Transverse colon (tissue), 4 donors: ENCODE data around the gene SMPX. TPM values are rescaled to one million over a fixed set of nuclear protein-coding genes. Genes with fewer than 3 reads are reported as not detected.

Experiments used
- DNase-seq: peaks from one replicate; pipeline ENCODE4 v3.0.0-alpha.2; 2019
- H3K27ac ChIP-seq, 4 donors: fragments of 200-600 bp; sonication (generic); 2 replicates each; pipeline ENCODE4 v1.5.1; 2016 to 2018; ENCODE audit warnings: inconsistent platforms in 4 of 4
- H3K27me3 ChIP-seq: fragments of 200-600 bp; sonication (generic); 2 replicates; pipeline ENCODE4 v1.5.1; 2017; ENCODE audit warnings: inconsistent platforms
- H3K36me3 ChIP-seq, 4 donors: fragments of 200-600 bp; sonication (generic); 2 replicates each; pipeline ENCODE4 v1.5.1; 2017 to 2019; ENCODE audit warnings: inconsistent platforms in 4 of 4
- H3K4me1 ChIP-seq, 4 donors: fragments of 200-600 bp; sonication (generic); 2 replicates each; pipeline ENCODE4 v1.5.1; 2017 to 2020; ENCODE audit warnings: inconsistent platforms in 4 of 4
- H3K4me3 ChIP-seq, 4 donors: fragments of 200-600 bp; sonication (generic); 1 replicate in 1 of 4; 2 replicates in 3 of 4; pipeline versions ENCODE4 v1.5.1 to v1.6.1; 2017 to 2019; ENCODE audit warnings: inconsistent platforms in 4 of 4
- H3K9me3 ChIP-seq, 2 donors: fragments of 200-600 bp; sonication (generic); 2 replicates each; pipeline ENCODE4 v1.5.1; 2017 to 2019; ENCODE audit warnings: inconsistent platforms in 2 of 2
- EP300 ChIP-seq: sonication (generic); formaldehyde crosslinking; IDR thresholded peaks from one replicate; pipeline ENCODE4 v1.6.1; 2017; ENCODE audit warnings: antibody characterized with exemption, low read depth
- POLR2A ChIP-seq: fragments of 450-650 bp; IDR thresholded peaks from one replicate; pipeline ENCODE4 v1.6.1; 2016; ENCODE audit warnings: antibody characterized with exemption, mild to moderate bottlenecking, moderate library complexity
- POLR2AphosphoS5 ChIP-seq, 3 donors: sonication (generic); formaldehyde crosslinking; IDR thresholded peaks; one replicate each; pipeline ENCODE4 v1.6.1; 2016; ENCODE audit warnings: antibody characterized with exemption in 3 of 3
- WGBS, 2 donors: methylation state at CpG; one replicate each; pipeline ENCODE4 v1.1.5; 2018; ENCODE audit warnings: low coverage in 1 of 2; 5-methylcytosine and 5-hydroxymethylcytosine counted together
- in situ Hi-C, 4 donors: fragments of 200-750 bp; cut with MboI; loops; one replicate each; pipeline versions ENCODE4 v1.15.0 to v1.15.1; 2017; ENCODE audit warnings: low sequenced_read_pairs in 3 of 4, low pct_ligation_motif_present in 1 of 4, low pct_unique_long_range_greater_than_20kb in 1 of 4
- intact Hi-C: fragments of 100-400 bp; cut with DNase I; formaldehyde crosslinking; loops from one replicate; pipeline ENCODE4 v1.15.1; 2023; ENCODE audit warnings: low total_unique reads
- total RNA-seq, 4 donors: library from RNA; depleted of rRNA; stranded (reverse); fragments of >200 nt; gene quantifications; one replicate each; pipeline ENCODE4 v1.1.0, GENCODE V29; 2016
- TF ChIP-seq, protein P1 (sequence below), 5 experiments: fragments of 200-600 bp in 3 of 5; fragments of 450-650 bp in 2 of 5; sonication (generic) in 3 of 5; IDR thresholded peaks; 1 replicate in 2 of 5; 2 replicates in 3 of 5; pipeline ENCODE4 v1.5.1; 2016 to 2017; ENCODE audit warnings: antibody characterized with exemption in 5 of 5, inconsistent platforms in 3 of 5, mild to moderate bottlenecking in 2 of 5, moderate library complexity in 1 of 5

Gene SMPX
- total RNA-seq, 4 donors from 2014 or later: 1.7 to 6.1 TPM; not detected in 2

DNA sequence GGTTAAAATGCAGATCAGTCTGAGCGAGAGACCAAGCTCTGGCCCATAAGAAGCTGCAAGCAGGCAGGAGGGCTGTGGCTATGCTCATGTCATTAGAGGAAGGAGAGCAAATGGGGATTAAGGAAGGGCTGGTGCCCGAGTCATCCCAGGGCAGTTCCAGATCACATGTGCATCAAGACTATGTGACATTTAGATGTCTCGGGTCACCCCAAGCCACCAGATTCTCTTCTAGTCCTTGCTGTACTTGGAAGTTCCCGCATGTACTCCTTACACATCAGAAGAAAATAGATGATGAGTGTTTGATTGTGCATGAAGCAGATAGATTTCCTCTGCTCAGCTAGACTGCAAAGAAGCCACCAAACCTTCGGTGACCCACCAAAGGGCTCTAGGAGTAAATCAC is 57.6 kb downstream of the SMPX start:
- Histone ChIP-seq H3K36me3 (no peaks in the 10 kb centered on the region), H3K4me3 (no peak overlapping the region), H3K4me1 (no peaks in the 10 kb centered on the region), H3K27ac (no peak overlapping the region), H3K27me3 (no peaks in the 10 kb centered on the region), H3K9me3 (no peaks in the 10 kb centered on the region)
- TF ChIP-seq EP300 (no peak), POLR2A (no peak), POLR2AphosphoS5 (IDR thresholded peaks at IDR 0.05) (no peak)
- TF ChIP-seq, protein P1, sequence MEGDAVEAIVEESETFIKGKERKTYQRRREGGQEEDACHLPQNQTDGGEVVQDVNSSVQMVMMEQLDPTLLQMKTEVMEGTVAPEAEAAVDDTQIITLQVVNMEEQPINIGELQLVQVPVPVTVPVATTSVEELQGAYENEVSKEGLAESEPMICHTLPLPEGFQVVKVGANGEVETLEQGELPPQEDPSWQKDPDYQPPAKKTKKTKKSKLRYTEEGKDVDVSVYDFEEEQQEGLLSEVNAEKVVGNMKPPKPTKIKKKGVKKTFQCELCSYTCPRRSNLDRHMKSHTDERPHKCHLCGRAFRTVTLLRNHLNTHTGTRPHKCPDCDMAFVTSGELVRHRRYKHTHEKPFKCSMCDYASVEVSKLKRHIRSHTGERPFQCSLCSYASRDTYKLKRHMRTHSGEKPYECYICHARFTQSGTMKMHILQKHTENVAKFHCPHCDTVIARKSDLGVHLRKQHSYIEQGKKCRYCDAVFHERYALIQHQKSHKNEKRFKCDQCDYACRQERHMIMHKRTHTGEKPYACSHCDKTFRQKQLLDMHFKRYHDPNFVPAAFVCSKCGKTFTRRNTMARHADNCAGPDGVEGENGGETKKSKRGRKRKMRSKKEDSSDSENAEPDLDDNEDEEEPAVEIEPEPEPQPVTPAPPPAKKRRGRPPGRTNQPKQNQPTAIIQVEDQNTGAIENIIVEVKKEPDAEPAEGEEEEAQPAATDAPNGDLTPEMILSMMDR (IDR thresholded peaks at IDR 0.05): no peak
- in situ Hi-C loops: no loop called here
- 80 to 87% methylated on average over 1 to 5 of the region's 5 CpGs for WGBS, 2 donors
- no peak for DNase-seq
- intact Hi-C loops: no loop called here

DNA sequence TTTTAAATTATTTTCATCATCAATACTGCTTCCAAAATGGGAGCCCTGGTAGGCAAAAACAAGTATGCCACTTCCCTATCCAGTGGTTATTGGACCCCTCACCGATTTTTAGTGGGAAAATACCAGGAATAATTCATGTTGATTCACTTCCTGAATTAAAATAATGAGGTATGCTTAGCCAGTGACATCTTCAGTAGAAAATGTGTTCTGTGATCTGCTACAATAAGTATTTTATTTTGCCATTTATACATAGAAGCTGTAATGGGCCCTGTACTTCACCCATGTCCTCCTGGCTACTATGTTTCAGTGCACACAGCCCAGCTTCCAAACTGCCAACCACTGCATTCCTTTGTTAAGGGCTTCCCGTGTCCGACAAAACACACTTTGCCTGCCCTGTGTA is 58.8 kb downstream of the SMPX start:
- intact Hi-C loops: no loop called here
- 70 to 83% methylated on average over 1 to 3 of the region's 3 CpGs for WGBS, 2 donors
- Histone ChIP-seq H3K36me3 (no peaks in the 10 kb centered on the region), H3K4me3 (no peak overlapping the region), H3K27ac (no peak overlapping the region), H3K27me3 (no peaks in the 10 kb centered on the region), H3K4me1 (no peaks in the 10 kb centered on the region), H3K9me3 (no peaks in the 10 kb centered on the region)
- no peak for DNase-seq
- in situ Hi-C loops: no loop called here
- TF ChIP-seq, protein P1 (IDR thresholded peaks at IDR 0.05): no peak
- TF ChIP-seq POLR2AphosphoS5 (IDR thresholded peaks at IDR 0.05): no peak
- no peak for TF ChIP-seq EP300
- TF ChIP-seq POLR2A: no peak

DNA sequence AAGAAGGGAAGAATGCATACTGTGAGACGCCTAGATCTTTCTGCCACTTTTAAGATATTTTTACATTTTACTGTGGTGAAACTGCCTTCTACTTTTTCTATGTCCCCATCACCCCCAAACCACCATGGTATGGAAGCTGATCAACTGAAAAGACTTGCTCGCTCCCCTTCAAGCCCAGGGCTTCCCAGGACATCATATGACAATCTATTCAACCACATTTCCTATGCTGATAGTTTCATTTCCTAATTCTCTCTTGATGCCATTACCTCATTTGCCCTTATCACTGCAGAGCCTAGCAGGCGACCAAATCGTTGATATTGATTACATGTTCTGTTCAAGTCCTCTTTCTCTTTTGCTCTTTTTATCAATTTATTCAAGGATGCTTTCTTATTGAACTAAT is 59.6 kb downstream of the SMPX start:
- no peak overlapping the region for H3K27ac ChIP-seq
- H3K36me3 ChIP-seq: no peaks in the 10 kb centered on the region
- H3K27me3 ChIP-seq: no peaks in the 10 kb centered on the region
- no peaks in the 10 kb centered on the region for H3K4me1 ChIP-seq
- no peaks in the 10 kb centered on the region for H3K9me3 ChIP-seq
- no peak for DNase-seq
- in situ Hi-C loops (no loop called here), intact Hi-C loops (no loop called here)
- TF ChIP-seq, protein P1 (IDR thresholded peaks at IDR 0.05): no peak
- TF ChIP-seq POLR2A (no peak), EP300 (no peak)
- no peak overlapping the region for H3K4me3 ChIP-seq
- 66 to 70% methylated on average over 2 to 4 of the region's 4 CpGs for WGBS, 2 donors

DNA sequence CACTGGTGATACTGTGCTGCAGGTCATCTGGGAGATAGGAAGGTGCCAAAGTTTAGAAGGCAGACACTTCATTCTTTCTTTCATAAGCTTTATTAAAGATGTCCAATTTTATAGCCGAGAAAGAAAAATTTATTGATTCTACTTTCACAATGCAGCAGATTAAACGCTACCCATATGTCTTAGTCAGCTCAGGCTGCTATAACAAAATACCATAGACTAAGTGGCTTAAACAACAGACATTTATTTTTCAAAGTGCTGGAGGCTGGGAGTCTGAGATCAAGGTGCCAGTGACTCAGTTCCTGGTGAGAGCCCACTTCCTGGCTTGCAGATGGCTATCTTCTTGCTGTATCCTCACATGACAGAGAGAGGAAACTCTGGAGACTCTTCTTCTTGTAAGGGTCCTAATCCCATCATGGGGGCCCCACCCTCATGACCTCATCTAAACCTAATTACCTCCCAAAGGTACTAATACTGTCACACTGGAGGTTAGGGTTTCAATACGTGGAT is 66.4 kb downstream of the SMPX start:
- no peaks in the 10 kb centered on the region for H3K36me3 ChIP-seq
- WGBS, 2 donors: 74% methylated on average over 3 of the region's 3 CpGs; no CpG with 5 or more reads in 1 of the 2 donors
- H3K9me3 ChIP-seq: no peaks in the 10 kb centered on the region
- TF ChIP-seq POLR2AphosphoS5 (IDR thresholded peaks at IDR 0.05) (no peak), POLR2A (no peak), EP300 (no peak)
- TF ChIP-seq, protein P1 (IDR thresholded peaks at IDR 0.05): no peak
- H3K4me3 ChIP-seq: no peak overlapping the region
- in situ Hi-C loops: no loop called here
- DNase-seq: no peak
- intact Hi-C loops: no loop called here
- H3K27me3 ChIP-seq: no peaks in the 10 kb centered on the region
- H3K4me1 ChIP-seq: no peaks in the 10 kb centered on the region
- no peak overlapping the region for H3K27ac ChIP-seq
